GM21515 (cell line): Measurements from ENCODE around the gene PSMD2.
"Not testable (repeated sequence)": the region's sequence is repeated elsewhere in the genome, so short reads cannot be mapped to it uniquely, and the experiment has no call there.

Experiments used
- ATAC-seq: cut with Tn5 transposase; IDR thresholded peaks from one replicate; pipeline ENCODE4 v1.9.1; 2021; ENCODE audit not compliant: unreplicated experiment

Gene PSMD2

GRCh38 chr3:184298759-184299487, at the start of gene PSMD2:
PSMD2 (plus strand) TSS chr3:184299241; CDS start chr3:184299267, 26 bp downstream.
- peak; percentile 91 for ATAC-seq

GRCh38 chr3:184249412-184250166, 49.5 kb upstream of the PSMD2 start, which contains the start of gene EEF1AKMT4:
EEF1AKMT4 (plus strand) TSS chr3:184249672; CDS start chr3:184249695, 23 bp downstream.
- ATAC-seq: peak; percentile 90

- ATAC-seq: peak; percentile 61
Observed at GRCh38 chr3:184250167-184250828, 48.7 kb upstream of the PSMD2 start.

GRCh38 chr3:184255291-184256039, 43.6 kb upstream of the PSMD2 start:
- ATAC-seq: no peak

GRCh38 chr3:184257083-184257915, 41.7 kb upstream of the PSMD2 start:
- no peak for ATAC-seq

- ATAC-seq: no peak
Observed at GRCh38 chr3:184258926-184259325, 40.1 kb upstream of the PSMD2 start.

- no peak for ATAC-seq
Observed at GRCh38 chr3:184259396-184259877, 39.6 kb upstream of the PSMD2 start.

GRCh38 chr3:184259878-184260723, 38.9 kb upstream of the PSMD2 start:
- ATAC-seq: no peak

GRCh38 chr3:184260724-184261269, 38.2 kb upstream of the PSMD2 start:
- no peak for ATAC-seq

- no peak for ATAC-seq
Observed at GRCh38 chr3:184261270-184261853, 37.7 kb upstream of the PSMD2 start, which contains the start of gene CAMK2N2. CAMK2N2 (minus strand) TSS chr3:184261553; CDS start chr3:184261285, 268 bp downstream.

- no peak for ATAC-seq
Observed at GRCh38 chr3:184261854-184262763, 36.9 kb upstream of the PSMD2 start.

- no peak for ATAC-seq
Observed at GRCh38 chr3:184262764-184263179, 36.3 kb upstream of the PSMD2 start.

- ATAC-seq: not testable (repeated sequence)
Observed at GRCh38 chr3:184267249-184267648, 31.8 kb upstream of the PSMD2 start.

- ATAC-seq: no peak
Observed at GRCh38 chr3:184272269-184272668, 26.8 kb upstream of the PSMD2 start.

GRCh38 chr3:184275381-184275701, 23.7 kb upstream of the PSMD2 start:
- ATAC-seq: no peak

GRCh38 chr3:184275961-184276910, 22.8 kb upstream of the PSMD2 start, which contains the start of gene ECE2:
ECE2 (plus strand) TSS chr3:184276022; CDS start chr3:184276154, 132 bp downstream.
- ATAC-seq: no peak
